Ectodermal cell (in vitro differentiated cells): ENCODE data around the gene CHRDL2.

Experiments used
- H3K27ac ChIP-seq: 2 replicates; pipeline ENCODE4 v1.7.0; 2013; ENCODE audit warnings: mild to moderate bottlenecking, low read depth, low read length; ENCODE audit not compliant: insufficient read depth, poor library complexity, severe bottlenecking
- H3K27me3 ChIP-seq: 2 replicates; pipeline ENCODE4 v1.7.0; 2013; ENCODE audit warnings: mild to moderate bottlenecking, low read length; ENCODE audit not compliant: insufficient read depth, control insufficient read depth, poor library complexity, severe bottlenecking
- H3K36me3 ChIP-seq: one replicate; pipeline ENCODE4 v1.7.0; 2013; ENCODE audit warnings: low read length; ENCODE audit not compliant: control insufficient read depth, insufficient read depth
- H3K4me1 ChIP-seq: one replicate; pipeline ENCODE4 v1.7.0; 2013; ENCODE audit warnings: low read length; ENCODE audit not compliant: control insufficient read depth, insufficient read depth
- H3K4me3 ChIP-seq: 2 replicates; pipeline ENCODE4 v1.7.0; 2013; ENCODE audit warnings: low read depth, low read length, control low read depth; ENCODE audit not compliant: insufficient read depth
- H3K9me3 ChIP-seq: 2 replicates; pipeline ENCODE4 v1.7.0; 2013; ENCODE audit warnings: mild to moderate bottlenecking, low read length, moderate library complexity; ENCODE audit not compliant: control insufficient read depth
- WGBS, 2 experiments: methylation state at CpG; one replicate each; pipeline ENCODE4 v1.1.7; 2013; ENCODE audit warnings: missing lambda C conversion rate in 2 of 2; 5-methylcytosine and 5-hydroxymethylcytosine counted together

CHRDL2 gene

DNA sequence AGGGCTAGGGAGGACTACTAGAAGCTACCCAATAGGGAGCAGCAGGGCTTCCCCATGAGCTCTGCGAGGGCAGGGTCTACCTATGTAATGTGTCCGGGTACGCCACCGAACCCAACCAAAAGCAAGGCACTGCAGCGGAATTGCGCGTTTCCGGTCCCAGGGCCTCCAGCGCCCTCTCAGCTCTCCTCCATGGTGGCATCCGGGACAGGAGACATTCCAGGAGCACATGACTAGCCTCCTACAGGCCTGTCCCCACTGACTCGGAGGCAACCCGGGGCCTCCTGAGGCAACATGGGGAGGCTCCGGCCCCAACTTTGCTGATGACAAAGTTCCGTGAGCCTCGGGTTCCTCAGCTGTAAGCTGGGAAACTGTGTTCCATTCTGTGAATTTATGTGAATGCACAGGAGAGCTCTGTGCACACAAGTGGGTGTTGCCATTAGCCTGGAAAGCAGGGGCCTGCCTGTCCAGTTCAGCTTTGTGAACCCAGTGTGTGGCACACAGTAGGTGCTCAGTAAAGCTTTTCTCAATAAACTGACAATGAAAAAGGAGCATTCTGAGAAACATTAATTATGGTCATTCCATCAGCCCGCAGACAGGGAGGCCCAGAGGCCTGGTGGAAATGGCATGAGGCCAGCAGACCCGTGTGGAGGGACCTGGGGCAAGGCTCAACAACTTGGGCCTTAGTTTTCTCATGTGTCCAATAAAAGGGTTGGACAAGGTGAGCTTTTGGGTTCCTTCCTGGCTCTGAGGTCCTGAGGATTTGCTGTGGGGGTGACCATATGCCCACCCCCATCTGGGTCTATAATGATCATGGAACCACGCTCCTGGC is 50.3 kb downstream of the CHRDL2 start:
- peaks cover 15% of the 10 kb centered on the region for H3K27me3 ChIP-seq
- no peaks in the 10 kb centered on the region for H3K4me1 ChIP-seq
- WGBS, 2 experiments = 95 to 96% methylated on average over 18 of the region's 18 CpGs
- no peaks in the 10 kb centered on the region for H3K36me3 ChIP-seq
- no peaks in the 10 kb centered on the region for H3K9me3 ChIP-seq
- no peak overlapping the region for H3K27ac ChIP-seq
- no peak overlapping the region for H3K4me3 ChIP-seq

DNA sequence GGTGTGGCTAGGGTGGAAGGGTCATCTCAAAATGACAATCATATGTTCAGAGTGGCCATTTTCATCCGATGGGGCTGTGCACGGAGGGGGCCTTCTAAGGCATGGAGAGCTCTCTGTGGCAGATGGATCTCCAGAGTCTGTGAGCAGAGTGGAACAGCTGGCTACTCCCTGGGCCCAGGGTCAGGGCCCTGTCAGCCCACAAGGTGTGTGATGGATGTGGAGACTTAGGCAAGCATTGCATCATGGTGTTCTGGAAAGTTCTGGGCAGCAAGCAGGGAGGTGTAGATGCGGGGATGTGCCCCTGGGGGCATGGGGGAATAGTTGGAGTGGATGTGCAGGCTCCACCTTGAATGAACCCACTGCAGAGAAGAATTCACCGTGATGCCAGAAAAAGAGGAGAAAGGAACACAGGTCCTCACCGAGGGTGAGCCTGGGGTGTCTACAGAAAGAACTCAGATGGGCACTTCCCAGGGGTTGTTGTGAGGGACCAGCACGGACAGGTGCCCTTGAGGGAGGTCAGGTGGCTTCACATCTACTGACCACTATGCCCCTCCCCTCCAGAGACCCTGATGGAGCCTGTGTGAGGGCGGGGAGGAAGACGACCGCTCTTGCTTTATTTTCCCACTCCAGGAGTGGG is 51.1 kb downstream of the CHRDL2 start:
- WGBS, 2 experiments = 85 to 92% methylated on average over 9 of the region's 9 CpGs
- H3K4me1 ChIP-seq = no peaks in the 10 kb centered on the region
- H3K4me3 ChIP-seq = no peak overlapping the region
- no peaks in the 10 kb centered on the region for H3K9me3 ChIP-seq
- peaks cover 15% of the 10 kb centered on the region for H3K27me3 ChIP-seq
- H3K36me3 ChIP-seq = no peaks in the 10 kb centered on the region
- no peak overlapping the region for H3K27ac ChIP-seq

DNA sequence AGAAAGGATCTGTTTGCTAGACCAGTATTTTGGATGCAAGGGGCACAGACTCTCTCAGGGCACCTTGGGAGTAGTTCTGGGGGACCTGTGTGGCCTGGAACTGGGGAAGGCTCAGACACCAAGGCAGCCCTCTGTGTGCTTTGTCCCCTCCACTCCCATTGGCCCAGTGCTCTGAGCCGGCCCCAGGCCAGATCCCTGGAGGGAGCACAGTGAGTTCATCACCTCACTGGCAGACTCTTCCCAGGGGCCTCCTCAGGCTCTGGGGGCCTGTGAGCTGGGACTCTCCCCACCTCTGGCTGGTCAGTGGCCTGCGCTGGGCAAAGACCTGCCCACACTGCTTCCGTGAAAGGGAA is 51.7 kb downstream of the CHRDL2 start:
- Histone ChIP-seq H3K9me3 (no peaks in the 10 kb centered on the region), H3K4me1 (no peaks in the 10 kb centered on the region), H3K27me3 (peaks cover 15% of the 10 kb centered on the region), H3K36me3 (no peaks in the 10 kb centered on the region), H3K27ac (no peak overlapping the region), H3K4me3 (no peak overlapping the region)
- 88 to 90% methylated on average over 3 of the region's 3 CpGs for WGBS, 2 experiments

DNA sequence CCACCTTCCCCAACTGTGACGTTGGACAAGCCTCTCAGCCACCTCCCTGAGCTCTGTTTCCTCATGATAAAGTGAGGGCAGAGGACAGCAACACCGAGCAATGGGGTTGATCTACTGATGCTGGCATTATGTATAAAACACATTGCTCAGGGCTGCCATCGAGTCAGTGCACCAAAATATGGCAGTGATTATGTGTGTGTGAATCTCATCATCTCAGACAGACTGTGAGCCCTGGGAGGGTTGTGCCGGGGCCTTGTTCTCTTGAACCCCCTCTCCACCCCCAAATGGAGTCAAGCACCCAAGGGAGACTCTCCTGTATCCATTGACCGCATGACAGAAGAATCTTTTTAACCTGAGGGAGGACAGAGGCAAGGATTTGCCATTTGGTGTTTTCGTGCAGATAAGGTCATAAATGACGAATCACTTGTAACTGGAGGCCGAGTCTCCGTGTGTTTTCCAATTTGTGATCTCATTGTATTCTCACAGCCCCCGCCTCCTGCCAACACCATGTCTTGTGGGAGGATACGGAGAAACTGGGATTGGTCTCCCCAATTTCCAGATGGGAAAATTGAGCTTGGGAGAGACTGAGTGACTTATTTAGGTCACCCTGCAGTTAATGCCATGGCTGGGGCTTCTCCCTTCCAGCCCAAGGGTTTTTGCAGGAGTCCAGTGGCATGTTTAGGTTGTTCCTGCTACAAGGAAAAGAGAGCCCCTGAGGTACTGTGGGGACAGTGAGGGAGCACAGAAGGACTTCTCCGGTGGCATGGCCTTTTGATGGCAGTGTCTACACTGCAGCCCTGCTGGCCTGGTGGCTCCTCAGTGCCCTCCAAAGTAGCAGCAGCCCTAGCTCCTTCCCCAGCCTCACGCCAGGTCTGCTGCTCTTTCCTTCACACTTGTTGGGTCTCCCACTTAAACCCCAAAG is 52.4 kb downstream of the CHRDL2 start:
- H3K27ac ChIP-seq = no peak overlapping the region
- no peaks in the 10 kb centered on the region for H3K36me3 ChIP-seq
- peaks cover 14% of the 10 kb centered on the region for H3K27me3 ChIP-seq
- no peak overlapping the region for H3K4me3 ChIP-seq
- no peaks in the 10 kb centered on the region for H3K9me3 ChIP-seq
- no peaks in the 10 kb centered on the region for H3K4me1 ChIP-seq
- whole genome bisulfite sequencing, 2 experiments = 92% methylated on average over 13 of the region's 13 CpGs

DNA sequence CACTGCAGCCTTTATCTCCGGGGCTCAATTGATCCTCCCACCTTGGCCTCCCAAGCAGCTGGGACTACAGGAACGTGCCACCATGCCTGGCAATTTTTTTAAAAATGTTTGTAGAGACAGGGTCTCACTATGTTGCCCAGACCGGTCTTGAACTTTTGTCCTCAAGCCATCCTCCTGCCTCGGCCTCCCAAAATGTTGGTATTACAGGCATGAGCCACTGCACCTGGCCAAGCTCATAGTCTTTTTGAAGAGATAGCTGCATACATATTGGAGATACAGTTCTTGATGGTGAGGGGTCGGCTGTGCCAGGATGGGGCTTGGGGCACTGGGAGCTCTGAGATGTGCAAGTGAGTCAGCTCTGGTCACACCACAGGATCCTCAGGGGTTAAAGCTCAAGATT is 53.2 kb downstream of the CHRDL2 start:
- 91 to 94% methylated on average over 5 of the region's 5 CpGs for WGBS, 2 experiments

DNA sequence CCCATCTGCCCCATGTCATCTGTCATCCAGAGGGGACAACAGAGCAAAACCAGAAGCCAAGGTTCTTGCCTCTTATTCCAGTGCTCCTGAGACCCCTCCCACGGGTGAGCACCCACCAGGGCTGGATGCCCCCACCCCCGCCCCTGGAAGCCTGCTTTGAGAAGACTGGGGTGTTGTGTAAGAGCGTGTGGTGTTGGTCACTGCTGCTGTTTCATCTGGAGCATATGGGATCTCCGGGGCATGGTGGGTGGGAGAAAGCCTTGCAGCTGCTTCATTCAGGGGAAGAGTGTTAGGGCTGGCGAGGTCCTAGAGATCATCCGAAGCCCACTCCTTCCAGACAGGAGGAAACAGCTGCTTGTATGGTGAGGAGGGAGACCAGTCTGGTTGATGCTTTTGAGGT is 54.1 kb downstream of the CHRDL2 start:
- WGBS, 2 experiments = 96 to 99% methylated on average over 6 of the region's 6 CpGs
- H3K27ac ChIP-seq = no peak overlapping the region

More for the DNA sequence above, 53.2 kb downstream of the CHRDL2 start:
- Histone ChIP-seq H3K27me3 (peaks cover 7% of the 10 kb centered on the region), H3K36me3 (no peaks in the 10 kb centered on the region), H3K27ac (no peak overlapping the region), H3K9me3 (no peaks in the 10 kb centered on the region), H3K4me3 (no peak overlapping the region), H3K4me1 (no peaks in the 10 kb centered on the region)

DNA sequence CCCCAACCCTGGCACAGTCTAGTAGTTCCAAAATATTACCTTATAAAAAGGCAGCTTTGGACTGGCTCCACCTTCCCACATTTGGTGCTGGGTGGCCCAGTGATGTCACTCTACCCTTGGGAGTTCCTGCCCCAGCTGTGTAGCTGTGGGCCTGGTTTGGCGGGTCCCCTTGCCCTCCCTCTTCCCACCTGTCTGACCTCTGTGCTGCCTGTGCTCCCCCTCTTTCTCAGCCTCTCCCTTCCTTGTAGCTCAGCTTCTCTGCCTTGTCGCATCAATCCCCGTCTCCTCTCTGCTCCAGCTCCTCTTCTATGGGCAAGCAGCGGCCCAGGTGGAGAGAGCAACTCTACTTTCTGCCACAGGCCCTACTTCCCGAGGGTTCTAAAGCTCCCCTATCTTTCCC is 54.6 kb downstream of the CHRDL2 start:
- no peaks in the 10 kb centered on the region for H3K36me3 ChIP-seq
- H3K4me3 ChIP-seq = no peak overlapping the region
- no peak overlapping the region for H3K27ac ChIP-seq
- no peaks in the 10 kb centered on the region for H3K9me3 ChIP-seq
- no peaks in the 10 kb centered on the region for H3K4me1 ChIP-seq
- 88 to 92% methylated on average over 5 of the region's 5 CpGs for WGBS, 2 experiments
- H3K27me3 ChIP-seq = no peaks in the 10 kb centered on the region

More for the DNA sequence above, 54.1 kb downstream of the CHRDL2 start:
- Histone ChIP-seq H3K4me1 (no peaks in the 10 kb centered on the region), H3K4me3 (no peak overlapping the region), H3K27me3 (no peaks in the 10 kb centered on the region), H3K36me3 (no peaks in the 10 kb centered on the region), H3K9me3 (no peaks in the 10 kb centered on the region)

DNA sequence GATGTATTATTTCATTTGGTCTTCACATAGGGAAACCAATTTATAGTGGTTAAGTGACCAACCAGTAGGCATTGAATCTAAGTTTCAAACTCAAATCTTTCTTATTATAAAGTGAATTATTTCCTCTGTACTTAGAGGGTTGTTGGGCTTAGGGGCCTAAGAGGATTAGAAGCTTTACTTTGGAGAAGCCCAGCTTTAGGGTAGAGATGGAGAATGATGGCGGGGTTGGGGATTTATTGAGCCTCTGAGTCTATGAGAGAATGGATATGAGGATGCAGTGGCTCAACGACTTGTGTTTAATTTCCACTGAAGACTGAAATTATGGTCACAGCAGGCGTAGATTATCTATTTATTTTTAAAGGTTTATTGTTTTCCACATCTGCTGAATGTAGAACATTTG is 55.5 kb downstream of the CHRDL2 start:
- Histone ChIP-seq H3K4me1 (no peaks in the 10 kb centered on the region), H3K27ac (no peak overlapping the region), H3K27me3 (no peaks in the 10 kb centered on the region), H3K4me3 (no peak overlapping the region), H3K9me3 (no peaks in the 10 kb centered on the region), H3K36me3 (no peaks in the 10 kb centered on the region)
- WGBS, 2 experiments = 92 to 95% methylated on average over 3 of the region's 3 CpGs

DNA sequence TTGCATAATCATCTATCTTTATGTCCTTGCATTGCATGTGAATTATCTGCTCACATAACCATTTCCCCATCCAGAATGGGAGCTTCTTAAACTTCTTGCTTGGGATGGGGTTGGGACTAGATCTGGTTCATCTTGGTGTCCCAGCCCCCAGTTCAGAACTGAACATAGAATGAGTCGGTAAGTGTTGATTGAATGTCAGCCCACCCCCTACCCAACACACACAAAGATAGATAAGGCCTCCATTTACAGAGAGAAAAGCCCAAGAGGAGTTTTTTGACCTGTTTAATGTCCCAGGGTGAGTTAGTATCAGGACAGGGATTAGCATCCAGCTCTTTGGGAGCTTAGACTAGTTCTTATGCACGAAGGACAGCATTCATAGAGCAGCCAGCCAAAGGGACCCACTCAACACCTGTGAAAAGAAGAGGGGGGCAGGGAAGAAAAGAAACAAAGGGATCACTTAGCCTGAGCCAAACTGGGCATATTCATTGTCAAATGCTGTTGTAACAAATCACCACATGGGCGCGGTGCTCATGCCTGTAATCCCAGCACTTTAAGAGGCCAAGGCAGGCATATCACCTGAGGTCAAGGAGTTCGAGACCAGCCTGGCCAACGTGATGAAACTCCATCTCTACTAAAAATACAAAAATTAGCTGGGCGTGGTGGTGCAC is 57.4 kb downstream of the CHRDL2 start:
- H3K4me3 ChIP-seq = no peak overlapping the region
- H3K27ac ChIP-seq = no peak overlapping the region
- no peaks in the 10 kb centered on the region for H3K36me3 ChIP-seq
- H3K4me1 ChIP-seq = no peaks in the 10 kb centered on the region
- no peaks in the 10 kb centered on the region for H3K27me3 ChIP-seq
- WGBS, 2 experiments = 85 to 89% methylated on average over 6 to 7 of the region's 7 CpGs
- no peaks in the 10 kb centered on the region for H3K9me3 ChIP-seq
